B cell (primary cell): ENCODE measurements around the gene EPAS1. TPM values are rescaled to one million over a fixed set of nuclear protein-coding genes. Genes with fewer than 3 reads are reported as not detected.

Source experiments
- ATAC-seq: fragments of 200-7000 bp; cut with Tn5 transposase; one replicate; pipeline ENCODE4 v1.10.0; 2021; ENCODE audit warnings: low read depth, mild to moderate bottlenecking, moderate number of reproducible peaks, moderate library complexity
- CTCF ChIA-PET: fragments of 350-600 bp; sonication (Branson Sonifier 250); formaldehyde crosslinking; loops from one replicate; lab custom pipeline; 2021; ENCODE audit warnings: antibody characterized with exemption, inconsistent platforms; lab: Charles Lee
- POLR2A ChIA-PET: fragments of 350-600 bp; sonication (Branson Sonifier 250); formaldehyde crosslinking; loops from one replicate; lab custom pipeline; 2021; ENCODE audit warnings: antibody characterized with exemption; lab: Charles Lee
- DNase-seq: peaks from one replicate; pipeline ENCODE4 v3.0.0; 2013
- H2AFZ ChIP-seq: 2 replicates; pipeline ENCODE4 v1.6.1; 2012; ENCODE audit warnings: mild to moderate bottlenecking, low read depth, low read length; ENCODE audit not compliant: insufficient read depth, poor library complexity, severe bottlenecking
- H3K27ac ChIP-seq, 2 donors: 1 replicate in 1 of 2; 2 replicates in 1 of 2; pipeline ENCODE4 v1.5.1; 2012 to 2013; ENCODE audit warnings: low read length in 2 of 2, mild to moderate bottlenecking in 2 of 2, moderate library complexity in 1 of 2
- H3K27me3 ChIP-seq, 4 experiments: fragments of 200-600 bp in 1 of 4; sonication (generic) in 1 of 4; replicated peaks in 1 of 4; 1 replicate in 2 of 4; 2 replicates in 2 of 4; pipeline versions ENCODE4 v1.6.1 to v1.7.0; 2013 to 2016; ENCODE audit warnings: low read length in 3 of 4, mild to moderate bottlenecking in 2 of 4, mixed read lengths in 1 of 4, moderate library complexity in 1 of 4; ENCODE audit not compliant: insufficient read depth in 4 of 4, control insufficient read depth in 3 of 4; ENCODE audit errors: control extremely low read depth in 1 of 4
- H3K36me3 ChIP-seq, 2 experiments: replicated peaks in 1 of 2; 1 replicate in 1 of 2; 2 replicates in 1 of 2; pipeline versions ENCODE4 v1.6.1 to v1.7.1; 2013; ENCODE audit warnings: low read length in 1 of 2; ENCODE audit not compliant: insufficient read depth in 2 of 2, control insufficient read depth in 1 of 2; ENCODE audit errors: control extremely low read depth in 1 of 2, extremely low read depth in 1 of 2
- H3K4me1 ChIP-seq, 2 donors: fragments of 200-600 bp in 1 of 2; sonication (generic) in 1 of 2; 1 replicate in 1 of 2; 2 replicates in 1 of 2; pipeline versions ENCODE4 v1.5.1 to v1.6.1; 2013 to 2017; ENCODE audit warnings: low read length in 2 of 2; ENCODE audit not compliant: control insufficient read depth in 2 of 2, insufficient read depth in 2 of 2
- H3K4me2 ChIP-seq: replicated peaks from 2 replicates; pipeline ENCODE3; 2012; ENCODE audit warnings: mild to moderate bottlenecking, low read depth, low read length; ENCODE audit not compliant: poor library complexity, severe bottlenecking
- H3K4me3 ChIP-seq, 5 experiments: fragments of 200-600 bp in 1 of 5; sonication (generic) in 1 of 5; 1 replicate in 3 of 5; 2 replicates in 2 of 5; pipeline versions ENCODE4 v1.5.1 to v1.7.0; 2011 to 2016; ENCODE audit warnings: low read length in 4 of 5, mild to moderate bottlenecking in 4 of 5, low read depth in 2 of 5, control low read depth in 1 of 5, moderate library complexity in 1 of 5; ENCODE audit not compliant: insufficient read depth in 1 of 5; ENCODE audit errors: control extremely low read depth in 1 of 5, extremely low read depth in 1 of 5
- H3K79me2 ChIP-seq: fragments of 200-600 bp; sonication (generic); one replicate; pipeline ENCODE4 v1.6.0; 2016; ENCODE audit warnings: low read length; ENCODE audit not compliant: control insufficient read depth, insufficient read depth
- H3K9ac ChIP-seq: fragments of 200-600 bp; sonication (generic); 2 replicates; pipeline ENCODE4 v1.6.1; 2017; ENCODE audit warnings: mild to moderate bottlenecking, low read length, moderate library complexity
- H3K9me3 ChIP-seq, 3 donors: one replicate each; pipeline versions ENCODE4 v1.6.1 to v1.7.1; 2013; ENCODE audit warnings: low read length in 2 of 3; ENCODE audit not compliant: control insufficient read depth in 2 of 3, insufficient read depth in 1 of 3; ENCODE audit errors: control extremely low read depth in 1 of 3
- H4K20me1 ChIP-seq: 2 replicates; pipeline ENCODE4 v1.6.0; 2012; ENCODE audit warnings: mild to moderate bottlenecking, low read length; ENCODE audit not compliant: insufficient read depth, control insufficient read depth, poor library complexity, severe bottlenecking
- H3K27ac Mint-ChIP-seq: one replicate; pipeline ENCODE4 v1.8.0; 2021; ENCODE audit warnings: mixed read lengths
- H3K27me3 Mint-ChIP-seq: one replicate; pipeline ENCODE4 v1.8.0; 2021; ENCODE audit warnings: mixed read lengths
- H3K4me1 Mint-ChIP-seq: one replicate; pipeline ENCODE4 v1.8.0; 2021; ENCODE audit warnings: mixed read lengths
- H3K4me3 Mint-ChIP-seq: one replicate; pipeline ENCODE4 v1.8.0; 2021; ENCODE audit warnings: mixed read lengths
- H3K9me3 Mint-ChIP-seq: one replicate; pipeline ENCODE4 v1.8.0; 2022; ENCODE audit warnings: mixed read lengths; ENCODE audit not compliant: insufficient read depth
- CTCF ChIP-seq: fragments of 200-600 bp; IDR thresholded peaks from one replicate; pipeline ENCODE4 v1.8.0; 2022; ENCODE audit warnings: antibody characterized with exemption, mild to moderate bottlenecking
- EZH2 ChIP-seq: IDR thresholded peaks from 2 replicates; pipeline ENCODE4 v1.6.1; 2012; ENCODE audit warnings: borderline replicate concordance, low read depth, mild to moderate bottlenecking, moderate library complexity, low read length; ENCODE audit not compliant: insufficient read depth, poor library complexity, severe bottlenecking
- WGBS: methylation state at CpG from one replicate; pipeline ENCODE4 v1.1.5; 2013; ENCODE audit warnings: missing lambda C conversion rate; ENCODE audit not compliant: insufficient coverage; 5-methylcytosine and 5-hydroxymethylcytosine counted together
- intact Hi-C: fragments of 100-400 bp; cut with micrococcal nuclease; formaldehyde crosslinking; loops from one replicate; pipeline ENCODE4 v1.10.0; 2022
- polyA plus RNA-seq: library from polyadenylated mRNA; depleted of rRNA; stranded (reverse); fragments of >200 nt; gene quantifications from 2 replicates; pipeline ENCODE4 v1.2.3, GENCODE V29; 2012
- total RNA-seq, 2 donors: library from RNA; stranded (reverse); fragments of 120-200 nt in 1 of 2; gene quantifications; 1 replicate in 1 of 2; 2 replicates in 1 of 2; pipeline versions ENCODE4 v1.2.3 to v1.2.4, GENCODE V29; 2013 to 2022

The EPAS1 gene
- total and polyA plus RNA-seq, 2 donors (not counting 1 experiment from before 2014, with no cell fraction given): 0.06 to 0.37 TPM

DNA sequence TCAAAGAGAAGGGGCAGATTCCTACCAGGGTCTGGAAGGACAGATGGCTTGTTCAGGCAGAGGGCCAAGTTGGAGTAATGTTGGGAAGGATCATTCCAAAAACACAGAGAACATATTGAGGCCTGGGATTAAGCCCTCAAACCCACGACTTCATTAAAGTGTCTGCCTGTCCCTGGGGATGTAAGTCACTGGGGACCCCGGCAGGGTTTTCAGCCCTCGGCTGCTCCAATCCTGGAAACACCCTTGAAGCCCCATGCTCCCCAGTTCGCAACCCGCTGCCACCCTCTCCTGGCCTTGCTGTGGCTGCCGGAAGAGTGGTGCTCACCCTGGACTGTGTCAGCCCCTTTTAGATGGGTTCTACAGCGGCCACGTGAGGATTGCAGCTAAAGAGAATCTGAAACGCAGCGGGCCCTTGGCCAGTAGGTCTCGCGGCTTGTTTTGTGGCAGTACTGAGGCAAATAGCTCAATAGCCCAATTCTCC is 79.9 kb downstream of the EPAS1 start:
- WGBS: 86% methylated on average over 10 of the region's 12 CpGs

More for the DNA sequence above, 79.9 kb downstream of the EPAS1 start:
- H3K79me2 ChIP-seq: no peaks in the 10 kb centered on the region
- no peaks in the 10 kb centered on the region for H4K20me1 ChIP-seq
- no peak for ATAC-seq
- Mint-ChIP-seq H3K4me1 (no peaks in the 10 kb centered on the region), H3K27me3 (no peaks in the 10 kb centered on the region), H3K4me3 (no peak overlapping the region), H3K27ac (no peak overlapping the region), H3K9me3 (no peaks in the 10 kb centered on the region)
- no peak overlapping the region for H2AFZ ChIP-seq
- no peaks in the 10 kb centered on the region for H3K4me1 ChIP-seq
- H3K36me3 ChIP-seq: no peaks in the 10 kb centered on the region
- H3K9me3 ChIP-seq: no peaks in the 10 kb centered on the region
- no peaks in the 10 kb centered on the region for H3K27me3 ChIP-seq
- DNase-seq: no peak
- no peak overlapping the region for H3K4me3 ChIP-seq
- H3K9ac ChIP-seq: no peak overlapping the region
- CTCF ChIA-PET: no interaction called here
- TF ChIP-seq EZH2 (no peak), CTCF (no peak)
- POLR2A ChIA-PET: no interaction called here
- no peak overlapping the region for H3K4me2 ChIP-seq
- no peak overlapping the region for H3K27ac ChIP-seq
- intact Hi-C loops: no loop called here
